NCI-H460 (cell line): ENCODE results near the gene LYST. TPM values are rescaled to one million over a fixed set of nuclear protein-coding genes. Genes with fewer than 3 reads are reported as not detected.
A peak's percentile ranks its signal among the peaks of the same experiment; 100 is the strongest.

Experiments
- DNase-seq: peaks from one replicate; pipeline ENCODE4 v3.0.0-alpha.2; 2016; ENCODE audit warnings: low read depth; ENCODE audit errors: extremely low read depth
- total RNA-seq: library from RNA; depleted of rRNA; stranded (reverse); fragments of >200 nt; shearing (Covaris generic); gene quantifications from 2 replicates; pipeline ENCODE4 v1.2.3, GENCODE V29; 2014

LYST gene
- total RNA-seq, 1 experiment from 2014 or later = 8.7 TPM

DNA sequence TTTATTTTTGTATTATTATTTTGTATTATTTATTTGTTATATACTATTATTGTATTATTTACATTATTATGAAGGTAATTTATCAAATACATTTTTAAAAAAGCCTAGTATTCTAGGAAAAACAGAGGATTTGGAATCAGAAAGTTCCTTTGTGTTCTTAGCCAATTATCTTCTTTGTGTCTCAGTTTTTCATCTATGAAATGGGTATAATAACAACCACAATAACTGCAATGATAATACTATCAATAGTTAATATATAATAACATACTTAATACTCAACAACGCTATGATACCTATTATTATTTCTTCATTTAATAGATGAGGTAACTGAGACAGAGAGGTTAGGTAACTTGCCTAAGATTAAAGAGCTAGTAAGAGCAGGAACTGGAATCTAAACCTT, 136.7 kb downstream of the LYST start:
- no peak for DNase-seq

DNA sequence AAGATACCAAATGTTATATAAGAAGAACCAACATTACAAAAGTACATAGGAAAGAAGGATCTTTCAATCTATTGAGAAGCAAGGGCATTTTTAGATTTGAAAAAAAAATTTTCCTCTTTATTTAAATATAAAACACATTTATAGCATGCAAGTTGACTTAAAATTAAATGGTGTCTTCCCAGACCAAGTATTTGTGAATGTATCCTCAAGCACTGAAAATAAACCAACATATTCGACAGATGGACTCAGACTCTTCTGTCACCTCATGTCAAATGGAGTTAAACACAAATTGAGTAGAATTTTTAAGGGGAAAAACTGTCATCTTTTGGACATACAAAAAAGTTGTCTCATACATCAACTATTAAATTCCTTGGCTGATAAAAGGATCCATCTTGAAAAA, 140.1 kb downstream of the LYST start:
- DNase-seq = no peak

DNA sequence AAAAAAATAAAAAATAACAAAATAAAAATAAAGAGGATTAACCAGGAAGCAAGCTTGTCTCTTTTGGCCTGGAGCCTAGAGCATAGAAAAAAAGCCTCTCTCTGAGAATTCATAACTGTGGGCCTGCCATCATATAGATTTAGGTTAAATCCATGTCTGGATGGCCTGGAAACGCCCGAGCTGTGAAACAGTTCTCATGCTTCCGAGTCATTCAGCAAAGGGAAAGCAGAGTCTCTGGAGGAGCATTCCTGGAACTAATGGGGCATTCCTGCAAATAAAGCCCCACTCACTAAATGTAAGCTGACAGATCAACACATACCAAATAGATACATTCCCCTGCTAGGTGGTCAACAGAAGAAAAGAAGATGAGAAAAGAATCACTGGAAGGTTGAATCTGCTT, 141.3 kb downstream of the LYST start:
- DNase-seq = no peak

DNA sequence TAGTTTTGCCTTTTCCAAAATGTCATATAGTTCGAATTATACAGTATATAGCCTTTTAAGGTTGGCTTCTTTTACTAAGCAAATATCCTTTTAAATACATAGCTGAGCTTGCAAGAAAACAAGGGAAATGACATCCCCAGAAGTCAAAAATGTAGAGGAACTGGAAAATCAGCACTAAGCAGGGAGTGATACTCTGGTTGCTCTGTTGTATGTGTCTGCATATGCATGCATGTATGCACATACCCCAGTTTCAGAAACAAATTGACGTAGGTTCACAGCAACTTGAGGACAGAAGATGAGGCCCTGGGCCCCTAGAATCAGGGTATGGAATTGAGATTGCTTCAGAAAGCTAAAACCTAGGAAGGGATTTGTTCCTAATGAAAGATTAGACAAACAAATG, 142.0 kb downstream of the LYST start:
- no peak for DNase-seq

DNA sequence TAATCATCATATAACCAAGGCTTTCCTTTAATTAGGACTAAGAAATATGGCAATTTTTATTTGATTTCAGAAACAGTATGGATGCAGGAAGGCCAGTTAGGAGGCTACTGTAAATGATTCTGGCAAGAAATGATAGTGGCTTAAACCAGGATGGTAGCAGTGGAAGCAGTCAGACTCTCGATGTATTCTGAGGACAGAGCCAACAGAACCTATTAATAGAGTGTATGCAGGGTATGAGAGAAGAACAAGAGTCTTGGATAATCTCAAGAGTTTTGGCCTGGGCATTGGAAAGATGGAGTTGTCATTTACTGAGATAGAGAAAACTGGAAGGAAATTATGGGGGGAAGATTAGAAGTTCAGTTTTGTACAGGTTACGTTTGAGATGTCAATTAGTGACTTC, 143.8 kb downstream of the LYST start:
- no peak for DNase-seq

DNA sequence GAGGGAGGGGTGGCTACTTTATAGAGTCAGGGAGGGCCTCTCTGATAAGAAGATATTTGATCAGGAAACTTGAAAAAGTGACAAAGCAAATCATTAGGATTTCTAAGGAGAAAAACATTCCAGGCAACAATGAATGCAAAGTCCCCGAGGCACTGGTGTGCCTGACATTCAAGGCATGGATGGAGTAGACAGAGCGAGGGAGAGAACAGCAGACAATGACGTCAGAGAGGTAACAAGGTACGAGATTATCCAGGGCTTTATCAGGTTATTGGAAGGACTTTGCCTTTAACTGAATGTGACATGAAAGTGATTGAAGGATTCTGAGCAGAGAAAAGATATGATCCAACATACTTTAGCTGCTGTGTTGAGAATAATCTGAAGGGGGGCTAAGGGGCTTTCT, 144.7 kb downstream of the LYST start:
- DNase-seq = no peak

DNA sequence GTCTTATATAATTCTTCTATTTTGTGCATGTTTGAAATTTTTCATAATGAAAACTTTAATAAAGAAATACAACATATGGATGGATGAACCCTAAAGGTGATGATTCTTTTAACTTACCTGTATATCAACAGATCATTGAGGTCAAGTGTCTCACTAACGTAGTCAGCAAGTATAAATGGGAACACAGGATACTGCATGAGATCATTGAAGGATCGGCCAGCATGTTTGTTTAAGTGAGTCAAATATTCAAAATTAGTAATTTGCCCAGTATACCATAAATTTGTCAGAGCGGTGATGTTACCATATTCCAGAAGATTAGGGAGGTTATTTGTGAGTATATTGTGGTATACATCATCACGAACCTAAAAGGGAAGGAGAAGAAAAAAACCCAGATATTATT, 146.2 kb downstream of the LYST start:
- DNase-seq = no peak

DNA sequence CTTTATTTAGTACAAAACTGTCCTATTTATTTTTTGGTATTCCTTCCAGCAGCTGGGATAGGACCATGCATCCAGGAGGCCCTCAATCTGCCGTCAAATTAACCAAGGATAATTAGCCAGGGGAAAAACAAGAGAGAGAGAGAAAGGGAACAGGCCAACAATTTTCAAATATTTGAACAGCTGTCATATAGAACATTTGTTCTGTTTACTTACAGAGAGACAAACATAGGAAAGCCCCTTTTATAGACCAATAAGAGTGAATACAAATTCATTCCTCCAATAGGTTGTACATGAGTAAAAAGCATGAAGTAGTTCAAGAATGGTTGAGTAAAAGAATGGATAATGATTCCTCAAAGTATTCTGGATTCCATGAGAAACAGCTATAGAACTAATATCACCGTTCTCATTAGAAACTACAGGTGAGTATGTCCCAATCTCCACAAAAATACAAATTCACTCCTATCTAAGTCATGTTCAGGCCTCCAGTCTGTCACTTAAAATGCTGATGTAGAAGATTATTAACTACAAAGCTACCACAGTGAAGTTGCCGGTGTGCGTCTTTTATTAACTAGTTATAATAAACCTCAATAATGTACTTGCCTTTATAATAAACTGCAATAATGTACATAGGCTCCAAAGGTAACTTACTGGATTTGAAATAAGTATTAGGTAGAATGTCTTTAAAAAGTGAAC, 152.4 kb downstream of the LYST start:
- no peak for DNase-seq

DNA sequence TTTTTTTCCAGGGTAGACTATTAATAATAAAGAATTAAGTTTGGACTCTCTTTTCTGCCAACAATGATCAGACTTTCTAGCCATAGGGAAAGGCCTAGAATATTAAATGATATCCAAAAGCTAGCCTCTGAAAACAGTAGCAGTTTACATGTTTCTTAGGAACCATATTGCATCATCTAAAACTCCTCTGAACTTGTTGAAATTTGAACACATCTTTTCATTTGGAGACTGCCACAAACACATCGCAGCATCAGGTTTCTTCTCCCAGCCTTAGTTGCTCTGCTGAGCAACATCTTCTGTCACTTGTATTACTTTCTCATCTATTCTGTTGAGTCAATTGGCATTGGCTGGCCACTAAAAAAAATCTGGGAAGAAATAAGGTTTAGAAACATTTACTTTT, 153.9 kb downstream of the LYST start:
- no peak for DNase-seq

DNA sequence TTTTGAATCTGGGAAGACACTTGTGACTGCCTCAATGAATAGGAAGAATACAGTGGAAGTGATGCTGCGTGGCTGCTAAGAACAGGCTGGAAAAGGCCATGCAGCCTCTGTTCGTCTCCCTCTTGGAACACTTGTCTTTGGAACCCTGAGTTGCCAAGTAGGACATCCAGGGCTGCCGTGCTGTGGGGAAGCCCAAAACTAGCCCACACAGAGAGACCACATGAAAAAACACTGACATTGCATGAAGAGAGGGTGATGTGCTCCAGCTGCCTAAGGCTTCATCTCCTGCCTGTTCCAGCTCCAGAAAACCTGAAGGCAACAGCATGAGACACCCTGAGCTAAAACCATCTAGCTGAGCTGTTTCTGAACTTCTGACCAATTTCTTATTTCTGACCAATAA, 156.0 kb downstream of the LYST start:
- DNase-seq = no peak

DNA sequence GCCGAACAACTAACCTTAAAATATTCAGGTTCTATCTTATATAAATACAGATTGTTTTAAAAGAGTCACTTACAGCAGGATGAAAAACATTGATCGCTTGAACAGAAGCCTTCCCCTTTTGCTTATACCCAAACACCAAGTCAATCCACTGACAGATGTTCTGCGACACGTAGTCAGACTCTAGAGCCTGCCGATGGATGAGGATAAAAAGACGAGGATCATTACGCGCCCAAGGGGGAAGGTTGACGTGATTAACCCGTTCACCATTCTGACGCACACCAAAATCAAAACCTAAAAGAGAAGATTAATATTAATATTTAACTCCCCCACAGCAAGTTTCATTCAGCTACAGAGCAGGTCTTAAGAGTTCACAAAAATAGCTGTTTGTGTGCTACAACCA, 157.7 kb downstream of the LYST start:
- DNase-seq = no peak

DNA sequence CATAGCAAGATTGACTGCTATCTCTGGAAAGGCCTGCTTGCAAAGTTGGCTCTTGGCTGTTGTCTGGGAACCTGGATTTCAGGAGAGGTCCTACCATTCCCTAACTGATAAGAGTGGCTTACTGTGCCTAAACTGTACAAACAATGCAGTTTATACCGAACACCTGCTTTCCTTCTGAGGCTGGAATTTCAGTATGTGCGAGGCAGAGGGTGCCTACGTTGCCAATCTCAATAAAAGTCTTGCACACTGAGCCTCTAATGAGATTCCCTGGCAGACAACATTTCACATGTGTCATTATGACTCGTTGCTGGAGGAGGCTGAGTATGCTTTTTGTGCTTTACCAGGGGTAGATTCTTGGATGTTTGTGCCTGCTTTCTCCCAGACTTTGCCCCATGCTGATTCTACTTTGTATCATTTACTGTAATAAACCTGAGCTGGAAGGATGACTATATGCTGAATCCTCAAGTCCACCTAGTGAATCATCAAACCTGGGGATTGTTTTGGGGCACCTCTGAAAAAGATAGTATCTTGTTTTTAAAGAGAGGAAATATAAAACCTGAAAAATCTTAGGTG, 158.2 kb downstream of the LYST start:
- DNase-seq = no peak

DNA sequence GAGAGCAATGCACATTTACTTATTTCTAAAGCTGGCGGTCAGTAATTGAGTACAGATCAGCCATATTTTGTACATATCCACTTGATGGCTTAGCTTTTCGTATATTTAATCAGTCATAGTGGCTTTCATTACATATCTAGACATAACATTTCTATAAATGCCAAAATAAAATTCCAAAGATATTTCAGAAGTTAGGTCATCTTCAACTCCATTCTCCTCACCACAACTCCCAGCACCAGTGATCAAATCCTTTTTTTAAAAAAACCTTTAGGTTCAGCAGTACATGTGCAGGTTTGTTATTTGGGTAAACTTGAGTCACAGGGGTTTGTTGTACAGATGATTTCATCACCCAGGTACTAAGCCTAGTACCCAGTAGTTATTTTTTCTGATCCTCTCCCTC, 163.2 kb downstream of the LYST start:
- DNase-seq = no peak

DNA sequence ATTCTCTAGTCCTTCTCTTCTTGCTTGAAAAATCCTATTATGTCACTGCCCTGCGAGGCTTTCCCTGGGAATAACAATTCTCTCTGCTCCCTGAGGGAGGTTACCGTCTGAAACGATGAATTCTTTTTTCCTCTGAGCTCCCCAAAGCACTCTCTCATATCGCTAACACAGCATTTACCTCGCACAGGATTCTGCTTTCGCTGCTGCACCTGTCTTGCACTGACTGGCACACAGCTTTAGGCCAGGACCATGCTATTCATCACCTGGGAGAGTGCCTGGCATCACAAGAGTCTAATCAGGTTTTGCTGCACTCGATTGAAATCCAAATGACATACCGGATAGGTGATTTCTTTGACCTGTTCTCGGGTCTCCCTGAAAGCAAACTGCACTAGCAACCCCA, 164.3 kb downstream of the LYST start:
- DNase-seq = no peak

DNA sequence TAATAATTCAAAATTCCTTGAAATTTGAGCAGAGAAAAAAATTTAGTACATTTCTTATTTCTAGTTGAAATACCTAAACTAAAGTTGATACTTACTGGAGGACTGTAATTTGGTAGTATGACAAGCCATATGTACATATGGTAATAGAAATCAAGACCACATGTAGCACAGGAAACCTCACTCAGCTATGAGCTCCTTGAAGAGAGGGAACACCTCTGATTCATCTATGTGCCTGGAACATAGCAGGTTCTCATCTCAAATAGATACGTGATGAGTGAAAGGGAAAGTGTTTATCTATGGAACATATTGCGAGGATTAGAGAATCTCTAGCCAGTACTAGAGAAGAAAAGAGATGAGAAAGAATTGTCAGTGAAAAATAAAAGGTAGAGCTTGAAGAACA, 169.2 kb downstream of the LYST start:
- no peak for DNase-seq

DNA sequence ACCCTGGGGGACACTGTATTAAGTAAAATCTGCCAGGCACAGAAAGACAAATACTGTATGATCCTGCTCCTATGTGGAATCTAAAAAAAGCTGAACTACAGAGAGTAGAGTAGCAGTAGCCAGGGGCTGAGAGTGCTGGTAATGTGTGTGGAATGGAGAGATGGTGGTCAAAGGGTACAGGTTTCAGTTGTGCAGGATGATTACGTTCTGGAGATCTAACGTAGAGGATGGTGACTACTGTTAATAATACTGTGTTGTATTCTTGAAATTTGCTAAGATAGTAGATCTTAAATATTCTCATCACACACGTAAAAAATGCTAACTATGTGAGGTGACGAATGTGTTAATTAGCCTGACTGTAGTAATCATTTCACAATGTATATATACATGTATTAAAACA, 177.3 kb downstream of the LYST start:
- no peak for DNase-seq

DNA sequence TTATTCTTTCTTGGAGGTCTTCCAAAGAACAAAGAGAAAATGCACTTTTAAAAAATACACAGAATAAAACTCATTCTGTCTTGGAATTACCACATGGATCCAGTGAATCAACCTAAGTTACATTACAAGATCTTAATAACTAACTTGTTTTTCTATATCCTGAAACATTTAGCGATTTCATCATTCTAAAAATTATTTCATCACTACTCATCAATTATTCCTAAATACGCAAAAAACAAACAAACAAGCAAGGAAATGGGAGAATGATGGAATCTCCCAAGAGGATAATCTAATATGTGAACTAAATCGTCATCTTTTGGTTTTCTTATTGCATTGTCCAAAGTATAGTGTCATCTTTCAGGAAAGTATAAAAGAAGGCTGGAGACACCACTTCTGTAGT, 178.6 kb downstream of the LYST start:
- DNase-seq = no peak

DNA sequence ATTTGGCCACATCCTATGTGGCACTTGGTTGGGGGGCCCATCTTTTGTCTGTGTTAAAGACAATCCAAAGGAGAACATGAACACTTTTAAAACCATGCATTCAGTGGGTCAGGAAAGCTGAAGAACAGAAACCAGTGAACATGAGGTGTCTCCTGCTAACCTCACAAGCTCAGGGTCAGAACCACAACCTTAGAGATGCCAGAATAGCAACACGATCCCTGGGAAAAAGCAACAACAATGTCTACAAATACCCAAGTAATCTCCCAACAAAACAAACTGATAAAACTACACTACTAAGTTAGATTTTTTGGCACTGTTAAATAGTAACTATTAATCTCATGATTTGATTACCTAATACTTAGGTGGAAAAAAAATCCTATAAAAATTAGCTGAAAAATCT, 183.1 kb downstream of the LYST start:
- DNase-seq = no peak

DNA sequence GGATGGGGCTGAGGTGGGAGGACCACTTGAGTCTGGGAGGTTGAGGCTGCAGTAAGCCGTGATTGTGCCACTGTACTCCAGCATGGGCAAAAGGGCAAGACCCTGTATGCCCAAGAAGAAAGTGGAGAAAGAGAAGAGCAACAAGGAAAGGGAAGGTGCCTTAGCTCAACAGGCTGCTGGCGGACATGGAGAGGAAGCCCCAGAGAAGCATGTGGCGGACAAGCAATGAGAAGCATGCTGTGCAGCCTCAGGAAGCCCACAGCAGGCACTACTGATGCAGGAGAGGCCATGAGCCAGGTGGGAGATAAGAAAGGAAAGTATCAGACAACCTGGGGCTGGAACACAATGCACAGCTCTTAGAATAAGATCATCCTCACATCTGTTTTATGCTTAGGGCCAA, 184.5 kb downstream of the LYST start:
- no peak for DNase-seq

DNA sequence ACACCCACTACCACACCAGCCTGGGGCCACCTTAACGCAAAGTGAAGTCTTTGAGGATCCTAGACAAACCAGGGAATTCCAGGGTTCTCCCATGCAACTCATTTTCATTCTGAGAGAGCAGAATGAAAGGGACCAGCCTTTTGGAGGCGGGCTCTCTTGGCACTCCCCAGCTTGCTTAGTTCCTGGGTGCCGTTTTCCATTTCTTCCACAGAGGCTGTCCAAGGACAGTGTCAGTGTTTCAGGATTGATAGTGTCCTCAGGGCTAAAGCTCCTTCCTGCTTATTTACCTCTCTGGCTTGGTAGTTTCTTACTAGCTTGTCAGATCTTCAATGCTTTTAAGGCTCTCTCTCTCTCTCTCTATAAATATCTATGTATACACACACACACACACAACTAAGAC, 187.1 kb downstream of the LYST start:
- no peak for DNase-seq

DNA sequence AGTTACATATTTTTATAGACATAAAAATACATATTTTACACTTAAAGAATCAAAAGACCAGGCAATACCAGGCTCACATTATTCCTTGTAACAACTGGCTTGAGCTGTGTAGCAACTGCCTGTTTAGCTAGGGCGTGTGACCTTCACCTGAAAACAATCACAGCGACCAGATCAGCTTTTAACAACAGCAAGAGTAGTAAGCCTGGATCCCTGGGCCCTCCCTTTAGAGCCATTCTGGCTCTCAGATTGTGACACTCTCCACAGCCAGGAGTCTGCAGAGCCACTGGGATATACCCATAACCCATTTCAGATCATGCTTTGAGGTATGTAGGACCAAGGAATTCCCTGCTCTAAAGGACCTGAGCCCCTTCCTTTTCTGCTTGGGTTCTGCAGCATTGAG, 187.7 kb downstream of the LYST start:
- DNase-seq = no peak

DNA sequence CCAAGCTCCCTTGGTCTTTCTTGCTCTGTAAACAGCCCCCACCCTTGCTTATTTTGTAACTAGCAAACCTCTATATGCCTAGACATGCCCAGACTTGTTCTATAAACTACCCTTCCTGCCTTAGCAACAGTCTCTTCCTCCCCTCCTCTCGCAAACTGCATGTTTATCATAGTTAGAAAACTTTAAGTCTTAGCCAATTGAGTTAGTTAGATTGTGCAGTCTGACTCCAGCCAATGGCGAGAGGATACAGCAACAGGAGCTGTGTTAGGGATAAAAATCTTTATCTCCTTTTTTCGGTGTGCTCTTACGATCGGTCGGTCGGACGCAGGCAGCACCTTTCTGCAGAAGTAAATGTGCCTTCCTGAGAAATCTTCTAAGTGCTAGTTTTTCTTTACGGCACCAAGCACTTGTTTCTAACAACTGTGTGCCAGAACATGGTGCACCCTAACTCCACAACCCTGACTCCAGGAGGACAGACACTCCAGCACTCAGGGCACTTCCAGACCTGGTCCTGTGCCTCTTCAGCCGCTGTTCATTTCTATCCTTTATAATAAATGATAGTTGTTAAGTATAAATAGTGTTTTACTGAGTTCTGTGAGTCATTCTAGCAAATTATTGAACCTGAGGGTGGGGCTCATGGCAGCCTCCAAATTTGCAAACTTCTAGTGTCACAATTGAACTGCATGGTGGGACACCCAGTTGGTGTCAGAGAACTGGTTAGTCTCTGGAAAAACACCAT, 191.4 kb downstream of the LYST start:
- peak; percentile 17 for DNase-seq
